Smooth muscle cell (in vitro differentiated cells): ENCODE measurements around the gene GALNT18. TPM values are rescaled to one million over a fixed set of nuclear protein-coding genes. Genes with fewer than 3 reads are reported as not detected.

Source experiments
- DNase-seq: peaks from one replicate; lab custom pipeline; 2025; ENCODE audit not compliant: unreplicated experiment; lab: John Stamatoyannopoulos, UW
- H2AFZ ChIP-seq: fragments of 200-600 bp; sonication (generic); 2 replicates; pipeline ENCODE4 v1.6.0; 2016; ENCODE audit warnings: antibody characterized with exemption, low read depth, mild to moderate bottlenecking
- H3F3A ChIP-seq: fragments of 200-600 bp; sonication (generic); 2 replicates; pipeline ENCODE4 v1.6.0; 2017; ENCODE audit warnings: antibody characterized with exemption, low read depth
- H3K27ac ChIP-seq: fragments of 200-600 bp; sonication (generic); 2 replicates; pipeline ENCODE4 v1.5.1; 2016; ENCODE audit warnings: low read depth, mild to moderate bottlenecking
- H3K27me3 ChIP-seq: fragments of 200-600 bp; sonication (generic); 2 replicates; pipeline ENCODE4 v1.6.1; 2016; ENCODE audit warnings: low read depth, mild to moderate bottlenecking
- H3K36me3 ChIP-seq: fragments of 200-600 bp; sonication (generic); 2 replicates; pipeline ENCODE4 v1.5.1; 2016; ENCODE audit warnings: low read depth
- H3K4me1 ChIP-seq: fragments of 200-600 bp; sonication (generic); 2 replicates; pipeline ENCODE4 v1.5.1; 2016; ENCODE audit warnings: low read depth
- H3K4me2 ChIP-seq: fragments of 200-600 bp; sonication (generic); 2 replicates; pipeline ENCODE4 v1.6.0; 2016; ENCODE audit warnings: mild to moderate bottlenecking
- H3K4me3 ChIP-seq: fragments of 200-600 bp; sonication (generic); 2 replicates; pipeline ENCODE4 v1.5.1; 2016; ENCODE audit warnings: mild to moderate bottlenecking
- H3K79me2 ChIP-seq: fragments of 200-600 bp; sonication (generic); 2 replicates; pipeline ENCODE4 v1.6.0; 2016; ENCODE audit warnings: low read depth, mild to moderate bottlenecking
- H3K9ac ChIP-seq: fragments of 200-600 bp; sonication (generic); 2 replicates; pipeline ENCODE4 v1.6.0; 2016; ENCODE audit warnings: low read depth
- H3K9me3 ChIP-seq: fragments of 200-600 bp; sonication (generic); replicated peaks from 2 replicates; pipeline ENCODE4 v1.5.1; 2016; ENCODE audit warnings: low read depth
- H4K20me1 ChIP-seq: fragments of 200-600 bp; sonication (generic); 2 replicates; pipeline ENCODE4 v1.6.0; 2016; ENCODE audit warnings: low read depth
- WGBS: methylation state at CpG from one replicate; pipeline ENCODE4 v1.1.7; 2016; ENCODE audit warnings: low lambda C conversion rate; 5-methylcytosine and 5-hydroxymethylcytosine counted together
- polyA plus RNA-seq: library from polyadenylated mRNA; unstranded; fragments of >200 nt; fragmentation: Nextera tagmentation; extraction: Ambion mirVana; gene quantifications from 2 replicates; pipeline ENCODE4 v1.2.1, GENCODE V29; 2016
- total RNA-seq: library from RNA; depleted of rRNA; stranded (reverse); fragments of >200 nt; gene quantifications from 2 replicates; pipeline ENCODE4 v1.2.3, GENCODE V29; 2014
- TF ChIP-seq, protein P1 (sequence below): fragments of 200-600 bp; sonication (generic); IDR thresholded peaks from 2 replicates; pipeline ENCODE4 v1.5.1; 2017; ENCODE audit warnings: borderline replicate concordance, mild to moderate bottlenecking, antibody characterized with exemption; ENCODE audit not compliant: insufficient read depth, poor library complexity, severe bottlenecking

Gene GALNT18
- total and polyA plus RNA-seq, 2 experiments from 2014 or later, result 11.5 to 16.3 TPM

DNA sequence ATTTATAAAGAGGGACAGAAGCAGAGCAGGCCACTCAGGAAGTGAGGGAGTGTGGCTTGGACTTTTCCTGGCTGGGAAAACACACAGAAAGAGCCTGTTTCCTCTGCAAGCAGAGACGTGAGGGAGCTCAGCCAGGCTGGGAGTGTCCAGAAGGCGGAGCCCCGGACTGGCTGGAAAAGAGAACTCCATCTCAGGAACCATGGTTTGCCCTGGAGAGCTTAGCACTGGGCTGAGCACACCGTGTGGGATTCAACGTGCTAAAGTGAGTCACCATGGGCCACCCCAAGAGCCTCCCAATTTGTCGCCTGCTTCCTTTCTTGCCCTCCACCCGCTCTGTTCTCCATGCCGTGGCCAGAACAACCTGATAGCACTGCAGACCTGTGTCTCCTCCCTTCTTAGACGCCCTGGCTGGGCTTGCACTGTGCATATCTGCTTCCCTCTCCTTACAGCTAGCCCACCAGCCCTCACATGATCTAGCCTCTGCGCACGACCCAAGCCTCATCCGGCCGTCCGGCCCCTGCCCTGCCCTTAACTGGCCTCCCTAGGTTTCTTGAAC is 51.8 kb downstream of the GALNT18 start:
- Histone ChIP-seq H2AFZ (peak overlapping the region; percentile 36), H3K4me2 (peak overlapping the region; percentile 6), H3K27me3 (no peaks in the 10 kb centered on the region), H3K4me3 (no peak overlapping the region), H3K36me3 (no peaks in the 10 kb centered on the region), H3F3A (no peaks in the 10 kb centered on the region), H3K79me2 (no peaks in the 10 kb centered on the region), H3K4me1 (no peaks in the 10 kb centered on the region), H4K20me1 (no peaks in the 10 kb centered on the region), H3K9ac (no peak overlapping the region), H3K9me3 (no peaks in the 10 kb centered on the region), H3K27ac (no peak overlapping the region)
- no peak for DNase-seq
- WGBS, result 75% methylated on average over 14 of the region's 14 CpGs
- TF ChIP-seq, protein P1, sequence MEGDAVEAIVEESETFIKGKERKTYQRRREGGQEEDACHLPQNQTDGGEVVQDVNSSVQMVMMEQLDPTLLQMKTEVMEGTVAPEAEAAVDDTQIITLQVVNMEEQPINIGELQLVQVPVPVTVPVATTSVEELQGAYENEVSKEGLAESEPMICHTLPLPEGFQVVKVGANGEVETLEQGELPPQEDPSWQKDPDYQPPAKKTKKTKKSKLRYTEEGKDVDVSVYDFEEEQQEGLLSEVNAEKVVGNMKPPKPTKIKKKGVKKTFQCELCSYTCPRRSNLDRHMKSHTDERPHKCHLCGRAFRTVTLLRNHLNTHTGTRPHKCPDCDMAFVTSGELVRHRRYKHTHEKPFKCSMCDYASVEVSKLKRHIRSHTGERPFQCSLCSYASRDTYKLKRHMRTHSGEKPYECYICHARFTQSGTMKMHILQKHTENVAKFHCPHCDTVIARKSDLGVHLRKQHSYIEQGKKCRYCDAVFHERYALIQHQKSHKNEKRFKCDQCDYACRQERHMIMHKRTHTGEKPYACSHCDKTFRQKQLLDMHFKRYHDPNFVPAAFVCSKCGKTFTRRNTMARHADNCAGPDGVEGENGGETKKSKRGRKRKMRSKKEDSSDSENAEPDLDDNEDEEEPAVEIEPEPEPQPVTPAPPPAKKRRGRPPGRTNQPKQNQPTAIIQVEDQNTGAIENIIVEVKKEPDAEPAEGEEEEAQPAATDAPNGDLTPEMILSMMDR, result no peak

DNA sequence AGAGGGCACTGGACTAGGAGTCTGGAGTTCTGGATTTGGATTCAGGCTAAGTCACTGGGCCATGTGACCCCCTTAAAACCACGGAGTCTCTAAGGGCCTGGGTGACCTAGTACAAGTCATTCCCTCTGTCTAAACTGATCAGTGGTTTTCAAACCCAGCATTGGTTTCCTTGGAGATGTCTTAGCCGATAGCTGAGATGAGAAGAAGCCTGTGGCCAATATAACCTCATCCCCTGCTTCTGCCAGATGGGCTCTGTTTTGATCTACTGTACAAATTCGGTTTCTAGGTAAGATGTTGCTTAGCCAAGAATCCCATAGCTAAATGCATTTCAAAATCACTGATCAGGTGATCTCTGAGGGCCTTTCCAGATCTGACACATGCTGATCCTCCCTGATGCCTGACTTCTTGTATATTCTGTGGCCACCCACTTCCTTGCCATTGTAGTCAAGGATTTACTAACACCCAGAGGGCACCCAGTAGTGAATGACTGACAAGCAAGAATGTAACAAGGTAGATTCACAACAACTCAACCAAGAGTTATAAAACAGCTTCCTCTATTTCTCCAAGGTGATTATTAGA is 53.1 kb downstream of the GALNT18 start:
- no peak overlapping the region for H2AFZ ChIP-seq
- H3K27ac ChIP-seq, result no peak overlapping the region
- DNase-seq, result no peak

DNA sequence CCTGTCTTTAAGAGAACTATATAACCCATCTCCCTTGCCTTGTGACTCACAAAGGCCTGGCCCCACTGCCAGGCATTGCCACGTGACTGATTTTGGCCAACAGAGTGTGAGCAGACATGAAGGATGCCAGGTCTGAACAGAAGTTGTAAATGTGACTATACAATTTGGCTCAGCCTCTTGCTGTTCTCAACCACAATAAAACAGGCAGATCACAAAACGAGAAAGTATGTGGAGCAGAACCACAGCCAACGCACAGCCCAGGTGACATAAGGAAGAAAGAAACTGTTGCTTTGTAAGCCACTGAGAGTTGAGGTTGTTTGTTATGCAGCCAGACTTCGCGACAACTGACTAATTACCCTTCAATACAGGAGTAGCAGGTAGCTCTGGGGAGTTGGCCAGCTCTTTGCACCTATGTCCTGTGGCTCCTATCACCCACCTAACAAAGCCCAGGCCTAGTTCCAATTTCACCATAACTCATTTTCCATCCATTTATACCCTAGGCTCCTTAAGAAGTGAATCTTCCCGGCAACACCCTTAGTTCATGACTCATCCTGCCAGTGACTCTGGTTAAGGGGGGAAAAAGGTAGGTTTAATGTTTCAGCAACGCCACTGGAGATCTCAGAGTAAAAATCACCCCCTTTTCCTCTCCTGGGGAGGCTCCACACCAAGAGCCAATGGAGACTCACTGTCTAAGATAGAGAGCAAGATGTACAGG is 53.7 kb downstream of the GALNT18 start:
- Histone ChIP-seq H3K79me2 (no peaks in the 10 kb centered on the region), H3K9ac (no peak overlapping the region)
- WGBS, result 69% methylated on average over 7 of the region's 7 CpGs

More for the DNA sequence above, 53.1 kb downstream of the GALNT18 start:
- no peak overlapping the region for H3K9ac ChIP-seq
- no peak overlapping the region for H3K4me3 ChIP-seq
- H4K20me1 ChIP-seq, result no peaks in the 10 kb centered on the region
- no peak overlapping the region for H3K4me2 ChIP-seq
- no peaks in the 10 kb centered on the region for H3K36me3 ChIP-seq
- H3K79me2 ChIP-seq, result no peaks in the 10 kb centered on the region
- WGBS, result 90% methylated on average over 3 of the region's 3 CpGs
- H3K9me3 ChIP-seq, result no peaks in the 10 kb centered on the region
- TF ChIP-seq, protein P1, result no peak
- H3F3A ChIP-seq, result no peaks in the 10 kb centered on the region
- no peaks in the 10 kb centered on the region for H3K27me3 ChIP-seq
- no peaks in the 10 kb centered on the region for H3K4me1 ChIP-seq

More for the DNA sequence above, 53.7 kb downstream of the GALNT18 start:
- Histone ChIP-seq H3F3A (no peaks in the 10 kb centered on the region), H2AFZ (no peak overlapping the region), H3K9me3 (no peaks in the 10 kb centered on the region), H3K36me3 (no peaks in the 10 kb centered on the region), H3K4me2 (no peak overlapping the region), H3K27me3 (no peaks in the 10 kb centered on the region), H3K4me3 (no peak overlapping the region), H3K27ac (no peak overlapping the region), H3K4me1 (no peaks in the 10 kb centered on the region), H4K20me1 (no peaks in the 10 kb centered on the region)
- no peak for DNase-seq
- TF ChIP-seq, protein P1, result no peak
